Liver (tissue), 9 donors: Measurements from ENCODE around the gene PLXDC1. TPM values are rescaled to one million over a fixed set of nuclear protein-coding genes. Genes with fewer than 3 reads are reported as not detected.

Experiments
- DNase-seq: peaks from one replicate; pipeline ENCODE4 v3.0.0-alpha.2; 2017; ENCODE audit warnings: low spot score
- H3K27ac ChIP-seq, 2 donors: one replicate each; pipeline ENCODE4 v1.7.0; 2013; ENCODE audit warnings: inconsistent platforms in 2 of 2, low read length in 2 of 2, control low read depth in 1 of 2, low read depth in 1 of 2, mild to moderate bottlenecking in 1 of 2
- H3K27me3 ChIP-seq, 4 donors: one replicate each; pipeline versions ENCODE4 v1.6.1 to v1.7.0; 2013; ENCODE audit warnings: low read length in 3 of 4, inconsistent platforms in 1 of 4, mild to moderate bottlenecking in 1 of 4, moderate library complexity in 1 of 4; ENCODE audit not compliant: control insufficient read depth in 4 of 4, insufficient read depth in 4 of 4
- H3K36me3 ChIP-seq, 4 donors: one replicate each; pipeline versions ENCODE4 v1.6.1 to v1.7.0; 2013; ENCODE audit warnings: low read length in 3 of 4, mild to moderate bottlenecking in 3 of 4, low read depth in 1 of 4, moderate library complexity in 1 of 4; ENCODE audit not compliant: control insufficient read depth in 4 of 4, insufficient read depth in 3 of 4
- H3K4me1 ChIP-seq, 4 donors: one replicate each; pipeline versions ENCODE4 v1.6.1 to v1.7.0; 2013; ENCODE audit warnings: low read length in 3 of 4, mild to moderate bottlenecking in 3 of 4, moderate library complexity in 1 of 4; ENCODE audit not compliant: control insufficient read depth in 4 of 4, insufficient read depth in 4 of 4
- H3K4me3 ChIP-seq, 3 donors: one replicate each; pipeline versions ENCODE4 v1.6.1 to v1.7.0; 2013; ENCODE audit warnings: low read length in 3 of 3, control low read depth in 1 of 3, low read depth in 1 of 3, mild to moderate bottlenecking in 1 of 3
- H3K9ac ChIP-seq, 2 donors: one replicate each; pipeline ENCODE4 v1.7.0; 2013; ENCODE audit warnings: low read length in 2 of 2, mild to moderate bottlenecking in 2 of 2, moderate library complexity in 2 of 2, control low read depth in 1 of 2, low read depth in 1 of 2
- H3K9me3 ChIP-seq, 4 donors: one replicate each; pipeline versions ENCODE4 v1.6.1 to v1.7.0; 2013; ENCODE audit warnings: low read length in 3 of 4; ENCODE audit not compliant: control insufficient read depth in 4 of 4
- EGR1 ChIP-seq, 2 donors: IDR thresholded peaks; 2 replicates each; pipeline ENCODE4 v1.6.1; 2016 to 2018; ENCODE audit warnings: antibody characterized with exemption in 2 of 2, low read depth in 2 of 2
- FOXA1 ChIP-seq: IDR thresholded peaks from 2 replicates; pipeline ENCODE4 v1.6.1; 2016; ENCODE audit warnings: antibody characterized with exemption
- FOXA2 ChIP-seq: IDR thresholded peaks from 2 replicates; pipeline ENCODE4 v1.6.1; 2016; ENCODE audit warnings: antibody characterized with exemption
- HNF4A ChIP-seq, 2 donors: conservative IDR thresholded peaks; 2 replicates each; pipeline ENCODE4 v1.6.1; 2016; ENCODE audit warnings: antibody characterized with exemption in 2 of 2, mild to moderate bottlenecking in 2 of 2
- HNF4G ChIP-seq: IDR thresholded peaks from 2 replicates; pipeline ENCODE4 v1.6.1; 2016; ENCODE audit warnings: antibody characterized with exemption
- JUND ChIP-seq, 2 donors: IDR thresholded peaks; 2 replicates each; pipeline ENCODE4 v1.6.1; 2016; ENCODE audit warnings: antibody characterized with exemption in 2 of 2
- NR2F2 ChIP-seq: IDR thresholded peaks from 2 replicates; pipeline ENCODE4 v1.6.1; 2016; ENCODE audit warnings: antibody characterized with exemption
- RXRA ChIP-seq, 2 donors: IDR thresholded peaks; 2 replicates each; pipeline ENCODE4 v1.6.1; 2017 to 2018; ENCODE audit warnings: antibody characterized with exemption in 2 of 2, mild to moderate bottlenecking in 1 of 2
- SP1 ChIP-seq: IDR thresholded peaks from 2 replicates; pipeline ENCODE4 v1.6.1; 2018; ENCODE audit warnings: antibody characterized with exemption, mild to moderate bottlenecking
- TAF1 ChIP-seq: conservative IDR thresholded peaks from 2 replicates; pipeline ENCODE4 v1.6.1; 2016; ENCODE audit warnings: antibody characterized with exemption, mild to moderate bottlenecking
- YY1 ChIP-seq: IDR thresholded peaks from 2 replicates; pipeline ENCODE4 v1.6.1; 2016; ENCODE audit warnings: antibody characterized with exemption, mild to moderate bottlenecking
- WGBS: extraction: QIAGEN DNeasy Blood & Tissue Kit; methylation state at CpG from one replicate; pipeline ENCODE4 v1.1.7; 2013; 5-methylcytosine and 5-hydroxymethylcytosine counted together
- polyA plus RNA-seq, 2 donors: library from polyadenylated mRNA; stranded (reverse) in 1 of 2; unstranded in 1 of 2; fragments of 200-250 nt in 1 of 2; fragments of >200 nt in 1 of 2; fragmentation: Nextera tagmentation in 1 of 2; extraction: Ambion mirVana in 1 of 2; gene quantifications; one replicate each; pipeline versions ENCODE4 v1.2.1 to v1.2.3, GENCODE V29; 2013 to 2015
- total RNA-seq, 2 donors: library from RNA; depleted of rRNA; stranded (reverse); fragments of >200 nt; gene quantifications; one replicate each; pipeline ENCODE4 v1.2.3, GENCODE V29; 2014
- TF ChIP-seq, protein P1 (sequence below): IDR thresholded peaks from 2 replicates; pipeline ENCODE4 v1.6.1; 2016; ENCODE audit warnings: antibody characterized with exemption, mild to moderate bottlenecking
- TF ChIP-seq, protein P2 (sequence below): IDR thresholded peaks from 2 replicates; pipeline ENCODE4 v1.6.1; 2016; ENCODE audit warnings: antibody characterized with exemption
- TF ChIP-seq, protein P3 (sequence below): fragments of 150-350 bp; IDR thresholded peaks from 2 replicates; pipeline ENCODE4 v1.5.1; 2017; ENCODE audit warnings: improper control_type of control experiment, low read depth, low read length; ENCODE audit not compliant: missing input control
- TF ChIP-seq, protein P4 (sequence below): IDR thresholded peaks from 2 replicates; pipeline ENCODE4 v1.6.1; 2016; ENCODE audit warnings: antibody characterized with exemption
- TF ChIP-seq, protein P5 (sequence below): IDR thresholded peaks from 2 replicates; pipeline ENCODE4 v1.6.1; 2016; ENCODE audit warnings: antibody characterized with exemption
- donor health status: healthy.
- donor health status: healthy.
- donor health status: healthy.
- donor health status: healthy.
- donor health status: healthy.

The PLXDC1 gene
- total and polyA plus RNA-seq, 4 donors, result 0.14 to 0.84 (median 0.30) TPM

DNA sequence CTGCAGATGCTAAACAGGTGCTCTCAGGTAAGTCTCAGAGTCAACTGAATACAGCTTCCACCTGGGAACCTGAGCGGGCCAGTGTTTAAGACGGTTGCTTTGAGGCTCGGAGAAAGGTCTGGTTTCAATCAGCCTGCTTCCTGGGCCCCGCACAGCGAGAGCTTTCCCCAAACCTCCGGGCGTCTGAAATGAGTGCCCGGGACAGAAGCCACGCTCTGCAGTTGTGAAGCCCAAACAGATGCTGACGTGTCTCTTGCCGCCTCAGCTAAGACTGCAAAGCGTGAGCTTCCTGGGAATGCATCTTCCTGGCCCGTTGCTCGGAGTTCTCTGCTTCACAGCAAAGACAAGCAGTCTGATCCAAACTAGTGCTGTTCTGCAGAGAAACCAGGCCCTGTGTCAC lies 36.7 kb downstream of the PLXDC1 start:
- Histone ChIP-seq H3K36me3 (no peaks in the 10 kb centered on the region), H3K27me3 (no peaks in the 10 kb centered on the region), H3K27ac (no peak overlapping the region), H3K4me1 (peaks cover 1 to 12% (median 10%) of the 10 kb centered on the region in 4 donors), H3K4me3 (no peak overlapping the region), H3K9ac (no peak overlapping the region), H3K9me3 (no peaks in the 10 kb centered on the region)
- TF ChIP-seq, protein P1, sequence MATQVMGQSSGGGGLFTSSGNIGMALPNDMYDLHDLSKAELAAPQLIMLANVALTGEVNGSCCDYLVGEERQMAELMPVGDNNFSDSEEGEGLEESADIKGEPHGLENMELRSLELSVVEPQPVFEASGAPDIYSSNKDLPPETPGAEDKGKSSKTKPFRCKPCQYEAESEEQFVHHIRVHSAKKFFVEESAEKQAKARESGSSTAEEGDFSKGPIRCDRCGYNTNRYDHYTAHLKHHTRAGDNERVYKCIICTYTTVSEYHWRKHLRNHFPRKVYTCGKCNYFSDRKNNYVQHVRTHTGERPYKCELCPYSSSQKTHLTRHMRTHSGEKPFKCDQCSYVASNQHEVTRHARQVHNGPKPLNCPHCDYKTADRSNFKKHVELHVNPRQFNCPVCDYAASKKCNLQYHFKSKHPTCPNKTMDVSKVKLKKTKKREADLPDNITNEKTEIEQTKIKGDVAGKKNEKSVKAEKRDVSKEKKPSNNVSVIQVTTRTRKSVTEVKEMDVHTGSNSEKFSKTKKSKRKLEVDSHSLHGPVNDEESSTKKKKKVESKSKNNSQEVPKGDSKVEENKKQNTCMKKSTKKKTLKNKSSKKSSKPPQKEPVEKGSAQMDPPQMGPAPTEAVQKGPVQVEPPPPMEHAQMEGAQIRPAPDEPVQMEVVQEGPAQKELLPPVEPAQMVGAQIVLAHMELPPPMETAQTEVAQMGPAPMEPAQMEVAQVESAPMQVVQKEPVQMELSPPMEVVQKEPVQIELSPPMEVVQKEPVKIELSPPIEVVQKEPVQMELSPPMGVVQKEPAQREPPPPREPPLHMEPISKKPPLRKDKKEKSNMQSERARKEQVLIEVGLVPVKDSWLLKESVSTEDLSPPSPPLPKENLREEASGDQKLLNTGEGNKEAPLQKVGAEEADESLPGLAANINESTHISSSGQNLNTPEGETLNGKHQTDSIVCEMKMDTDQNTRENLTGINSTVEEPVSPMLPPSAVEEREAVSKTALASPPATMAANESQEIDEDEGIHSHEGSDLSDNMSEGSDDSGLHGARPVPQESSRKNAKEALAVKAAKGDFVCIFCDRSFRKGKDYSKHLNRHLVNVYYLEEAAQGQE, result no peak
- no peak for TF ChIP-seq EGR1 (IDR thresholded peaks at IDR 0.05; ENCODE audit: low read depth in 2 of 2)
- DNase-seq, result no peak
- 82% methylated on average over 14 of the region's 14 CpGs for WGBS

DNA sequence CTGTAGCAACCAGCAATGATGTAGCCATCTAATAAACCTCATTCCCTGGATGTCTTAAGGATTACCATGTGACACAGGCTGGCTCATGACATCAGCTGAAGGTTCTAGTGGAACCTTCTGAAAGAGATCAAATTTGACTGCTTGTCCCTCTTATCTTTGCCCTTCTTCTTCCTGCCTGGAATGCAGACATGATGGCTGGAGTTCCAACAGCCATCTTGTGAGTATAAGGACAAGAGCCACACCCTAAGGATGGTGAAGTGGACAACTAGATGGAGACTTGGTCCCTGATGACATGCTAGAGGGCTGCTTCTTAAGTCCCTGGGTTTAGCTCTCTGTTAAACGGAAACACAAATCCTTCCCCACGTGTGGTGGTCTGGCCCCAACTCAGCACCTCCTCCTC lies 37.6 kb downstream of the PLXDC1 start:
- Histone ChIP-seq H3K27ac (no peak overlapping the region), H3K4me3 (no peak overlapping the region), H3K9me3 (no peaks in the 10 kb centered on the region), H3K9ac (no peak overlapping the region), H3K36me3 (no peaks in the 10 kb centered on the region), H3K4me1 (peaks cover 1 to 12% (median 10%) of the 10 kb centered on the region in 4 donors), H3K27me3 (no peaks in the 10 kb centered on the region)
- whole genome bisulfite sequencing, result 94% methylated on average over 2 of the region's 2 CpGs
- DNase-seq, result no peak
- TF ChIP-seq HNF4A (conservative IDR thresholded peaks at IDR 0.05) (no peak), FOXA1 (no peak), YY1 (no peak), RXRA (IDR thresholded peaks at IDR 0.05) (no peak), SP1 (no peak), HNF4G (no peak), NR2F2 (no peak), EGR1 (IDR thresholded peaks at IDR 0.05; ENCODE audit: low read depth in 2 of 2) (no peak), FOXA2 (no peak), TAF1 (no peak), JUND (IDR thresholded peaks at IDR 0.05) (no peak)
- TF ChIP-seq, protein P2, sequence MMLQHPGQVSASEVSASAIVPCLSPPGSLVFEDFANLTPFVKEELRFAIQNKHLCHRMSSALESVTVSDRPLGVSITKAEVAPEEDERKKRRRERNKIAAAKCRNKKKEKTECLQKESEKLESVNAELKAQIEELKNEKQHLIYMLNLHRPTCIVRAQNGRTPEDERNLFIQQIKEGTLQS, result no peak
- TF ChIP-seq, protein P3, sequence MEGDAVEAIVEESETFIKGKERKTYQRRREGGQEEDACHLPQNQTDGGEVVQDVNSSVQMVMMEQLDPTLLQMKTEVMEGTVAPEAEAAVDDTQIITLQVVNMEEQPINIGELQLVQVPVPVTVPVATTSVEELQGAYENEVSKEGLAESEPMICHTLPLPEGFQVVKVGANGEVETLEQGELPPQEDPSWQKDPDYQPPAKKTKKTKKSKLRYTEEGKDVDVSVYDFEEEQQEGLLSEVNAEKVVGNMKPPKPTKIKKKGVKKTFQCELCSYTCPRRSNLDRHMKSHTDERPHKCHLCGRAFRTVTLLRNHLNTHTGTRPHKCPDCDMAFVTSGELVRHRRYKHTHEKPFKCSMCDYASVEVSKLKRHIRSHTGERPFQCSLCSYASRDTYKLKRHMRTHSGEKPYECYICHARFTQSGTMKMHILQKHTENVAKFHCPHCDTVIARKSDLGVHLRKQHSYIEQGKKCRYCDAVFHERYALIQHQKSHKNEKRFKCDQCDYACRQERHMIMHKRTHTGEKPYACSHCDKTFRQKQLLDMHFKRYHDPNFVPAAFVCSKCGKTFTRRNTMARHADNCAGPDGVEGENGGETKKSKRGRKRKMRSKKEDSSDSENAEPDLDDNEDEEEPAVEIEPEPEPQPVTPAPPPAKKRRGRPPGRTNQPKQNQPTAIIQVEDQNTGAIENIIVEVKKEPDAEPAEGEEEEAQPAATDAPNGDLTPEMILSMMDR, result no peak
- TF ChIP-seq, protein P4, sequence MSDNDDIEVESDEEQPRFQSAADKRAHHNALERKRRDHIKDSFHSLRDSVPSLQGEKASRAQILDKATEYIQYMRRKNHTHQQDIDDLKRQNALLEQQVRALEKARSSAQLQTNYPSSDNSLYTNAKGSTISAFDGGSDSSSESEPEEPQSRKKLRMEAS, result no peak
- TF ChIP-seq, protein P1, result no peak
- TF ChIP-seq, protein P5, sequence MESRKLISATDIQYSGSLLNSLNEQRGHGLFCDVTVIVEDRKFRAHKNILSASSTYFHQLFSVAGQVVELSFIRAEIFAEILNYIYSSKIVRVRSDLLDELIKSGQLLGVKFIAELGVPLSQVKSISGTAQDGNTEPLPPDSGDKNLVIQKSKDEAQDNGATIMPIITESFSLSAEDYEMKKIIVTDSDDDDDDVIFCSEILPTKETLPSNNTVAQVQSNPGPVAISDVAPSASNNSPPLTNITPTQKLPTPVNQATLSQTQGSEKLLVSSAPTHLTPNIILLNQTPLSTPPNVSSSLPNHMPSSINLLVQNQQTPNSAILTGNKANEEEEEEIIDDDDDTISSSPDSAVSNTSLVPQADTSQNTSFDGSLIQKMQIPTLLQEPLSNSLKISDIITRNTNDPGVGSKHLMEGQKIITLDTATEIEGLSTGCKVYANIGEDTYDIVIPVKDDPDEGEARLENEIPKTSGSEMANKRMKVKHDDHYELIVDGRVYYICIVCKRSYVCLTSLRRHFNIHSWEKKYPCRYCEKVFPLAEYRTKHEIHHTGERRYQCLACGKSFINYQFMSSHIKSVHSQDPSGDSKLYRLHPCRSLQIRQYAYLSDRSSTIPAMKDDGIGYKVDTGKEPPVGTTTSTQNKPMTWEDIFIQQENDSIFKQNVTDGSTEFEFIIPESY, result no peak
